Omental fat pad (tissue), 4 donors: ENCODE data around the gene EPRS1. TPM values are rescaled to one million over a fixed set of nuclear protein-coding genes. Genes with fewer than 3 reads are reported as not detected.

ENCODE experiments used
- ATAC-seq: fragments of 150-250 bp; one replicate; pipeline ENCODE4 v1.9.1; 2016; ENCODE audit warnings: mild to moderate bottlenecking, moderate library complexity; ENCODE audit not compliant: low FRiP score
- DNase-seq: peaks from one replicate; pipeline ENCODE4 v3.0.0-alpha.2; 2019; ENCODE audit warnings: low spot score
- total RNA-seq, 4 donors: library from RNA; depleted of rRNA; stranded (reverse); fragments of >200 nt; gene quantifications; one replicate each; pipeline ENCODE4 v1.1.0, GENCODE V29; 2016
- TF ChIP-seq, protein P1 (sequence below), 3 donors: fragments of 450-650 bp; IDR thresholded peaks; one replicate each; pipeline ENCODE4 v1.5.1; 2016 to 2017; ENCODE audit warnings: antibody characterized with exemption in 3 of 3, mild to moderate bottlenecking in 3 of 3, moderate library complexity in 2 of 3

Gene EPRS1
- total RNA-seq, 4 donors from 2014 or later: 32.8 to 72.8 (median 50.0) TPM

DNA sequence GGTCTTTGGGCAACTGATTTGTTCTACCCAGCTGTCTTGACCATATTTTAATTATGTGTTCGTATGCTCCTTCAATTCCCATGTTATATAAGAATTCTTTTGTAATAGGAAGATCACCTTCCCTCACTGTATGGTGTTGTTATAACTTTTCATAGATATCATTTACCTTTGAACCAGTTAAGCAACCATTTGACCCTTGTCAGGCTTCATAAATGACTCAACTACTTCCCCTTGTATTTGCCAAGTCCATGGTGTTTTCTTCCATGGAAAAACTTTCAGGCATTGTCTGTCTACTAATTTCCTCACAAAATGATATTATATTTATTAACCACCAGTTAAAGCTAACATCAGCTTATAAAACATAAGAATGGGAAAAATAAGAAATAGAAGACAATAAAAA, 38.2 kb upstream of the EPRS1 start:
- TF ChIP-seq, protein P1, sequence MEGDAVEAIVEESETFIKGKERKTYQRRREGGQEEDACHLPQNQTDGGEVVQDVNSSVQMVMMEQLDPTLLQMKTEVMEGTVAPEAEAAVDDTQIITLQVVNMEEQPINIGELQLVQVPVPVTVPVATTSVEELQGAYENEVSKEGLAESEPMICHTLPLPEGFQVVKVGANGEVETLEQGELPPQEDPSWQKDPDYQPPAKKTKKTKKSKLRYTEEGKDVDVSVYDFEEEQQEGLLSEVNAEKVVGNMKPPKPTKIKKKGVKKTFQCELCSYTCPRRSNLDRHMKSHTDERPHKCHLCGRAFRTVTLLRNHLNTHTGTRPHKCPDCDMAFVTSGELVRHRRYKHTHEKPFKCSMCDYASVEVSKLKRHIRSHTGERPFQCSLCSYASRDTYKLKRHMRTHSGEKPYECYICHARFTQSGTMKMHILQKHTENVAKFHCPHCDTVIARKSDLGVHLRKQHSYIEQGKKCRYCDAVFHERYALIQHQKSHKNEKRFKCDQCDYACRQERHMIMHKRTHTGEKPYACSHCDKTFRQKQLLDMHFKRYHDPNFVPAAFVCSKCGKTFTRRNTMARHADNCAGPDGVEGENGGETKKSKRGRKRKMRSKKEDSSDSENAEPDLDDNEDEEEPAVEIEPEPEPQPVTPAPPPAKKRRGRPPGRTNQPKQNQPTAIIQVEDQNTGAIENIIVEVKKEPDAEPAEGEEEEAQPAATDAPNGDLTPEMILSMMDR (IDR thresholded peaks at IDR 0.05): no peak
- no peak for ATAC-seq

DNA sequence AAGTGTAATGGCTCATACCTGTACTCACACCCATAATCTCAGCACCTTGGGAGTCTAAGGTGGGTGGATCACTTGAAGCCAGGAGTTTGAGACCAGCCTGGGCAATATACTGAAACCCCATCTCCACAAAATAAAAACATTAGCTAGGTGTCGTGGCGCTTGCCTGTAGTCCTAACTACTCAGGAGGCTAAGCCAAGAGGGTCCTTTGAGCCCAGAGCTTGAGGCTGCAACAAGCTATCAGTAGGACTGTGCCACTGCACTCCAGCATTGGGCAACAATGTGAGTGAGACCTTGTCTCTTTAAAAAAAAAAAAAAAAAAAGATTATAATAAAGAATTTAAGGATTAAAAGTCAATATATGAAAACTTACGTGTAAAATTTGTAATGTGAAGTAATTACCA, 31.6 kb upstream of the EPRS1 start:
- TF ChIP-seq, protein P1 (IDR thresholded peaks at IDR 0.05): no peak
- no peak for DNase-seq
- ATAC-seq: no peak

More for the DNA sequence above, 38.2 kb upstream of the EPRS1 start:
- no peak for DNase-seq

DNA sequence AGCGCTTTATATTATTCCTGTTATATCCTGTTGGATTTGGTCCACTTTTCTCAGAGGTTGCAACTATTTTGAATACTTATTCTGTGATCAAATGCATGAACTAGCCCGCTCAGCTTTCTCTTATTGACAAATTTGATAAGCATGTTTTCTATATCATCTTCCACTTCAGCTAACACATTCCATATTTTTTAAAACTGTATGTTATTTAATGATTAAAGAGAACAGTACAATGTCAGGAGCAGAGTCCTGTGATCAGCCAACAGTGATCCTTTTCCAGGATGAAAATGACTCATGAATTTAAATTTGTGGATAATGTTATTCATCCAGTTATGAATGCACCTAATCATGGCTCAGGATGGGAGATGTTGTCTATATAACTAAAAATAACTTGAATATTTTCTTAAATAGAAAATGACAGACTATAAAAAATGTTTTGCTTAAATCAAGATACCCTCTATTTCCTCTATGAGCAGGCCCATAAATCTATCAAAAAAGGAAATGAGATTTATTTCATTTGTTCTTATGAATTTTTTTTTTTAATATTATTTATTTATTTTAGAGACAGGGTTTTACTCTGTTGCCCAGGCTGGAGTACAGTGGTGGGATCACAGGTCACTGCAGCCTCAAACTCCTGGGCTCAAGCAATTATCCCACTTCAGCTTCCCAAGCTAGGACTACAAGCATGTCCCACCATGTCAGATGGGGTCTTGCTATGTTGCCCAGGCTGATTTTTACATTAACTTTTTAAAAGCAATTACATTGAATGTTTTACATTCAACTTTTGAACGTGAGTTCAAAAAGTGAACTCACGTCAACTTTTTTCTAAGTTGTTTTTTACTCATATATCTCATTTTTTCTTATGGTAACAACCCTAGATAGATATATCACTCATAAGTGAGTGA, 30.8 kb upstream of the EPRS1 start:
- TF ChIP-seq, protein P1 (IDR thresholded peaks at IDR 0.05): no peak
- DNase-seq: no peak
- no peak for ATAC-seq

DNA sequence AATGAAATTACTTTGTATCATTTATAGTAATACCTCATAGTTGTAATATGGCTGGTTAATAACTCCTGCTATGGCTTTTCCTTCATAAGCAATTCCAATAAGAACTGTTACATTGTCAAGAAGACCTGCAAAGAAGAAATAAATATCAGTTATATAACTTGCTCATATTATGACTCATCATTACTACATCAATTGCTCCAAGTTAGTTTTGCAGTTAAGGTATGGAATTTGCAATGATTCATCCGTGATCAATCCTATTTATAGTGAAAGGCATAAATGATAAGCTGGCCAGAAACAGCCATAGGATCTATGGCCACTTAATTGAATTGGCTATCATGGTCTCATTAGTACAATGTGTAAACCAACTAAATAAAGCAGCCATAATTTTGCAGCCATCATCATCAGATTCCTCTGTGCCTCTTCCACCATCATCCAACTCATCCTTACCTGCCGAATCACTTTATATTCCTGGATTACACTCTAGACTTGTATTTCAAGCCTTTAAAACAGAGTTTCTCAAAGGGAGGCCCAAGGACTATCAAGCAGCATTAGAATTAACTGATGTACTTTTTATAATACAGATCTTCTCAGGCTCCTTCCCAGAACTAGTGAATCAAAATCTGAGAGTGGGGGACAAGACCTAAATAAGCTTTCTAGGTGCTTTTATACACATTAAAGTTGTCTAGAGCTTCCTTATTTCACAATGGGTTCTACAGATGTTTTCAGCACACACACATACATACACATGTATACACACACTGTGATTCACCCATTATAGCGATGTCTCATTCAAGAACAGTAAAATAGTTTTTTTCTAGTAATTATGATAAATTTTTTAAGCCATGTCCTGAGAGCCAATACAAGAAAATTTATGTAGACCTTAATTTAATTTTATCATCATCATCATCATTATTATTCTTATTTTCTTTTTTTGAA, 21.2 kb upstream of the EPRS1 start:
- DNase-seq: no peak
- TF ChIP-seq, protein P1 (IDR thresholded peaks at IDR 0.05): no peak
- no peak for ATAC-seq

DNA sequence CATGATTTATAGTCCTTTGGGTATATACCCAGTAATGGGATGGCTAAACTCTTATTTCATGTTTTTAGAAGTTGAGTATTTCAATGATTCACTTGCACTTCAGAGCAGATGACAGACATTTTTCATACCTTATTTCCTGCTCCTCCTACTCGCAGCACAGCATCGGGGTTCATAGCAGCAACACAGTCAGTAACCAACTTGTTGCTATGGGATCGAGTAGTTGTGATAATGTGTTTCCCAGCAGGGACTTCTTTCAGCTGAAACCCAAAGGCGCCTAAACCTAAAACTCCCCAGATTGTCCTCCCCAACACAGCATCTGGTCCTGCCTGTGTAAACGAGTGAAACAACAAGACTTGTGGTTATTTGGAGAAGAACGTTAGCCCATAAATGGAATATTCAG, 16.3 kb upstream of the EPRS1 start:
- DNase-seq (no peak), ATAC-seq (no peak)

DNA sequence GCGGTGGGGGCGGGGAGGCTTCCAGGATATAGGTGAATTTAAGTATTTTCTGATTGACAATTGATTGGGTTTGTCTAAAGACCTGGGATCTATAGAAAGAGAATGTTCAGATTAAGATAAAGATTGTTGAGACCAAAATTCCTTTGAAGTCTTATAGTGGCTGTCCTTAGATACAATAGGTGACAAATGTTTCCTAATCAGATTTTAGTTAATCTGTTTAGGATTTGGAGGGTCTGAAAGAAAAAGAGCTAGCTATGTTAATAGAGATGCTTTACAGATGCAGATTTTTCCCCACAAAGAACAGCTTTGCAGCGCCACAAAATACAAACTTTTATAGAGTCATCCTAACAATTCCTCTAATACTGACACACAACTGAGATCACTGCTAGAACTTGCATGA, 14.6 kb upstream of the EPRS1 start:
- DNase-seq: no peak
- TF ChIP-seq, protein P1 (IDR thresholded peaks at IDR 0.05): no peak
- ATAC-seq: no peak

More for the DNA sequence above, 16.3 kb upstream of the EPRS1 start:
- TF ChIP-seq, protein P1 (IDR thresholded peaks at IDR 0.05): no peak
